Nephron (organoid): Measurements from ENCODE around the gene NECTIN2.

ENCODE experiments used
- H3K27ac Mint-ChIP-seq, 3 experiments: 2 replicates each; pipeline ENCODE4 v1.8.0; 2020; ENCODE audit warnings: mixed read lengths in 3 of 3, mild to moderate bottlenecking in 2 of 3, moderate library complexity in 1 of 3
- H3K27me3 Mint-ChIP-seq: 2 replicates; pipeline ENCODE4 v1.8.0; 2021; ENCODE audit warnings: low read depth, mild to moderate bottlenecking, moderate library complexity, mixed read lengths
- H3K36me3 Mint-ChIP-seq: 2 replicates; pipeline ENCODE4 v1.8.0; 2020; ENCODE audit warnings: low read depth, mixed read lengths
- H3K4me1 Mint-ChIP-seq: 2 replicates; pipeline ENCODE4 v1.8.0; 2020; ENCODE audit warnings: mixed read lengths
- H3K4me3 Mint-ChIP-seq, 3 experiments: 2 replicates each; pipeline ENCODE4 v1.8.0; 2020; ENCODE audit warnings: mild to moderate bottlenecking in 3 of 3, mixed read lengths in 3 of 3, moderate library complexity in 2 of 3
- H3K9me3 Mint-ChIP-seq: 2 replicates; pipeline ENCODE4 v1.8.0; 2020; ENCODE audit warnings: mixed read lengths
- TF ChIP-seq, protein P1 (sequence below), 3 experiments: fragments of 200-600 bp; sonication (generic); IDR thresholded peaks; one replicate each; pipeline ENCODE4 v1.5.0; 2021; ENCODE audit warnings: antibody characterized with exemption in 3 of 3; ENCODE audit not compliant: unreplicated experiment in 3 of 3

The NECTIN2 gene

DNA sequence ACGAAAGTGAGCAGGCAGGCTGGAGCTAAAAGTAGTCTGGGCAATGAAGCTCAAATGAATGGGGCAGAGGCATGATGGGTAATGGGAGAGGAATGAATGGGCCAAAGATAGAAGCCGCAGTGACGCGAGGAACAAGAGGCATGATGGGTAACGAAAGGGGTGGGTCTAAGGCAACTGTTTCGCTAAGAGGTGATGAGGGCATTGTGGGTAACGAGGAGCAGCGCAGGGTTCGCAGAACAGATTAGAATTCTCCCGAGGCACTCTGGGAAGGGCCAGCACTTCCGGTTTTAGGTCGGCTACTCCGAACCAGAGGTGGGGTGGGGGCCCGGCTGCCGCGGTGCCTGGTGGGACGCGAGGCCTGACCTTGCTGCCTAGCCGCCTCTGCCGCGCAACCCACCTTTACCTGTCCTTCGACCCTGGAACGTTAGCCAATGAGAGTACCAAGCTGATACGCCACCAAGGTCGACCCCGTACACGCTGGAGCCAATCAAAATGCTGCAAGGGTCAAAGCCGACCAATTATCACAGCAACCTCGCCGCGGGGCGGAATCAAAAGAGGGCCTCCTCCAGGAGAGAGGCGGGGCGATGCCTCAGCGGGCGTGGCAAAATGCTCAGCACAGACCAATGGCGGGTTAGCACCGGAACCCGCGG lies 44.4 kb downstream of the NECTIN2 start:
- Mint-ChIP-seq H3K27ac (peak overlapping the region; percentile 81 to 95 (median 92)), H3K4me3 (peak overlapping the region; percentile 84 to 87 (median 87)), H3K27me3 (no peaks in the 10 kb centered on the region), H3K4me1 (peaks cover 20% of the 10 kb centered on the region), H3K36me3 (peaks cover 61% of the 10 kb centered on the region), H3K9me3 (no peaks in the 10 kb centered on the region)
- TF ChIP-seq, protein P1, sequence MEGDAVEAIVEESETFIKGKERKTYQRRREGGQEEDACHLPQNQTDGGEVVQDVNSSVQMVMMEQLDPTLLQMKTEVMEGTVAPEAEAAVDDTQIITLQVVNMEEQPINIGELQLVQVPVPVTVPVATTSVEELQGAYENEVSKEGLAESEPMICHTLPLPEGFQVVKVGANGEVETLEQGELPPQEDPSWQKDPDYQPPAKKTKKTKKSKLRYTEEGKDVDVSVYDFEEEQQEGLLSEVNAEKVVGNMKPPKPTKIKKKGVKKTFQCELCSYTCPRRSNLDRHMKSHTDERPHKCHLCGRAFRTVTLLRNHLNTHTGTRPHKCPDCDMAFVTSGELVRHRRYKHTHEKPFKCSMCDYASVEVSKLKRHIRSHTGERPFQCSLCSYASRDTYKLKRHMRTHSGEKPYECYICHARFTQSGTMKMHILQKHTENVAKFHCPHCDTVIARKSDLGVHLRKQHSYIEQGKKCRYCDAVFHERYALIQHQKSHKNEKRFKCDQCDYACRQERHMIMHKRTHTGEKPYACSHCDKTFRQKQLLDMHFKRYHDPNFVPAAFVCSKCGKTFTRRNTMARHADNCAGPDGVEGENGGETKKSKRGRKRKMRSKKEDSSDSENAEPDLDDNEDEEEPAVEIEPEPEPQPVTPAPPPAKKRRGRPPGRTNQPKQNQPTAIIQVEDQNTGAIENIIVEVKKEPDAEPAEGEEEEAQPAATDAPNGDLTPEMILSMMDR (IDR thresholded peaks at IDR 0.05; ENCODE audit: unreplicated experiment in 3 of 3) = no peak

DNA sequence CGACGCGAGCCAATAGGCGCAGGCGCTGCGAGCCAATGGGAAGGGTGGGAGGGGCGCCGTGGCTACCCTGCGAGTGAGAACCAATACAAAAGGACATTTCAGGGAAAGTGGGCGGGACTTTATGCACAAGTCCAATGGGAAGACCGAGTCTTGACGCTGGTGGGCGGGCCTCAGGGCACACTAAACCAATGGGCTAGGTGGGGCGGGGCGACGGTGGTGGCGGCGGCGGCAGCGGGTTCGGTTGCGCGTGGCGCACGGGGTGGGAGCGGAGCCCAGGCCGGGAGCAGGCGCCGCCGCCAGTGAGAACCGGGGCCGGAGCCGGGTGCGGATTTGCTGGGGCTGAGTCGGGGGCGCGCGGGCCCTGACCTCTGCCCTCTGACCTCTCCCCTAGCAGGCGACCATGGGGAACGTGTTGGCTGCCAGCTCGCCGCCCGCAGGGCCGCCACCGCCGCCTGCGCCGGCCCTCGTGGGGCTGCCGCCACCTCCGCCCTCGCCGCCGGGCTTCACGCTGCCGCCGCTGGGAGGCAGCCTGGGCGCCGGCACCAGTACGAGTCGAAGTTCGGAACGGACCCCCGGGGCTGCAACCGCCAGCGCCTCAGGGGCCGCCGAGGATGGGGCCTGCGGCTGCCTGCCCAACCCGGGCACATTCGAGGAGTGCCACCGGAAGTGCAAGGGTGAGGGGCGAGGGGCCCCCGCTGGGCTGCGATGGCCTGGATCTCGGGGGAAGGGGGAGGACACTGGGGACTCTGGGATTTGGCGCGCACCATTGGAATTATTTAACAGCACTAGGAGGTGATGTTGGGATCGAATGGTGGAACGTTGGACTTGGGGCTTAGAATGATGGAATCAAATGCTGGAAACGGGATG lies 45.2 kb downstream of the NECTIN2 start, which contains the start of gene TOMM40:
Gene TOMM40 (plus strand): TSS at position 239 of the 867 bp plus-strand sequence. CDS start 162 bp downstream, at position 401.
- H3K36me3 Mint-ChIP-seq = peaks cover 62% of the 10 kb centered on the region
- H3K9me3 Mint-ChIP-seq = no peaks in the 10 kb centered on the region
- H3K27ac Mint-ChIP-seq = peak within 1 kb of the TSS; percentile 81 to 95 (median 92)
- peak within 1 kb of the TSS; percentile 86 to 94 (median 90) for H3K4me3 Mint-ChIP-seq
- no peaks in the 10 kb centered on the region for H3K27me3 Mint-ChIP-seq
- peaks cover 20% of the 10 kb centered on the region for H3K4me1 Mint-ChIP-seq
- TF ChIP-seq, protein P1 (IDR thresholded peaks at IDR 0.05; ENCODE audit: unreplicated experiment in 3 of 3) = peak in 1 of 3 experiments; percentile 8

DNA sequence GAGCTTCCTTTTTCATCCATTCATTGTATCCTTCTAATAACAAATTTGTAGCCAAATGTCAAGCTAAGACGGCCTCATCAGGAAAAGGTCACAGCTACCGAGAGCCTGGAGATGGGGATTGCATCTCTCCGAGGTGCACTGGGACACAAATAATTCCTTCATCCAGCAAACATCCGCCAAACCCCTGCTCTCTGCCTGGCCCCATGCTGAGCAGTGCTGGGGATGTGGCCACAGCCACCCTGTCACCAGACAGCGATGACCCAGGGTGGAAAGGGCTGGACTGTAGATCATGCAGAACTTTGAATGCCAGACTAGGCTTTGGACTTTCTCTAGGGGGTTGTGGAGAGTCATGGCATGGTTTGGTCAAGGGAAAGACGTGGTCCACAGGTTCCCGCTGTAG lies 46.8 kb downstream of the NECTIN2 start:
- no peaks in the 10 kb centered on the region for H3K27me3 Mint-ChIP-seq
- H3K27ac Mint-ChIP-seq = peak overlapping the region; percentile 25 to 49 (median 30)
- TF ChIP-seq, protein P1 (IDR thresholded peaks at IDR 0.05; ENCODE audit: unreplicated experiment in 3 of 3) = no peak
- H3K36me3 Mint-ChIP-seq = peaks cover 60% of the 10 kb centered on the region
- peaks cover 20% of the 10 kb centered on the region for H3K4me1 Mint-ChIP-seq
- H3K4me3 Mint-ChIP-seq = peak overlapping the region; percentile 86 to 94 (median 90)
- H3K9me3 Mint-ChIP-seq = no peaks in the 10 kb centered on the region

DNA sequence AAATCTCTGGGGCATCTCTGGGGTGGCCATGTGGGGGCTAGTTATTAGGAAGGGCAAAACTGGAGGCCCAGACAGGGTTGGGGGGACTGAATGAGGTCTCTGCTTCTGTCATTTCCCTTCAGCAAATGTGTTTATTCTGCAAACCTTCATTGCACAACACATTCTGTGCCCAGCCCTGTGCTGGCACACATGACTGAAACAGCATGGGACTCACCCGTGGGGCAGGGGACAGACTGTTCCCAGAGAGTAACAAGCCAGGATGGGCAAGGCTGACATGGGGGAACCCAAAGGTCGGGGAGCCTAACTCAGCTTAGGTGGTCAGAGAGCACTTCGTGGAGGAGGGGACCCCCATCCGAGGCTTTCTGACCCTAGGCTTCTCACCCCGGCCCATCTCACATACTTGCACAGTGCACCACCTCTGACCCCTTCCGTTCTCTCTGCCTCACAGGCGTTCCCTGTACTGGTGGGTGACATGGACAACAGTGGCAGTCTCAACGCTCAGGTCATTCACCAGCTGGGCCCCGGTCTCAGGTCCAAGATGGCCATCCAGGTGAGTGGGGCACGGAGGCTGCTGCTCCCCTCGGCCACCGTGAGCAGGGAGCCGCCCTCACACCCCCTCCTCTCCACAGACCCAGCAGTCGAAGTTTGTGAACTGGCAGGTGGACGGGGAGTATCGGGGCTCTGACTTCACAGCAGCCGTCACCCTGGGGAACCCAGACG lies 47.4 kb downstream of the NECTIN2 start:
- Mint-ChIP-seq H3K4me1 (peaks cover 20% of the 10 kb centered on the region), H3K27me3 (no peaks in the 10 kb centered on the region), H3K27ac (no peak overlapping the region), H3K36me3 (peaks cover 59% of the 10 kb centered on the region), H3K4me3 (peak overlapping the region; percentile 86 to 94 (median 90)), H3K9me3 (no peaks in the 10 kb centered on the region)
- TF ChIP-seq, protein P1 (IDR thresholded peaks at IDR 0.05; ENCODE audit: unreplicated experiment in 3 of 3) = no peak

DNA sequence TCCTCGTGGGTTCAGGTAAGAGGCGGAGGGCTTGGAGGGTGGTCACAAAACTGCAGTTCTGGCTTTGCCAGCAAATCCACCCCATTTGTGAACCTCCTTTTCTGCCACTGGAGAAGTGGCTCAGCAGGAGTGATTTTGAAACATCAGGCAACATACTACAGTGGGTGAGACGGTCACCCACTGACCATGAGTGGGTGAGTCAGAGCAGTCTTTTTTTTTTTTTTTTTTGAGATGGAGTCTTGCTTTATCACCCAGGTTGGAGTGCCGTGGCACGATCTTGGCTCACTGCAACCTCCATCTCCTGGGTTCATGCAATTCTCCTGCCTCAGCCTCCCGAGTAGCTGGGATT lies 47.9 kb downstream of the NECTIN2 start:
- peaks cover 58% of the 10 kb centered on the region for H3K36me3 Mint-ChIP-seq

More for the DNA sequence above, 47.9 kb downstream of the NECTIN2 start:
- Mint-ChIP-seq H3K9me3 (no peaks in the 10 kb centered on the region), H3K27ac (no peak overlapping the region), H3K4me1 (peaks cover 20% of the 10 kb centered on the region), H3K27me3 (no peaks in the 10 kb centered on the region), H3K4me3 (peak overlapping the region in 1 of 3 experiments; percentile 11)
- TF ChIP-seq, protein P1 (IDR thresholded peaks at IDR 0.05; ENCODE audit: unreplicated experiment in 3 of 3) = no peak
